ENCODE data around the gene ACTR6.

ACTR6 gene

GRCh38 chr12:100268835-100269564 is 68.4 kb downstream of the ACTR6 start:
- DNase-seq: no peak

- no peak for DNase-seq
Measured at GRCh38 chr12:100273782-100274181, 73.2 kb downstream of the ACTR6 start.

Data from NCI-H146 (cell line).